Measurements from ENCODE around the gene NADK2.

Gene NADK2

GRCh38 chr5:36281626-36282025 lies 39.9 kb upstream of the NADK2 start:
- no peak overlapping the region for H3K27ac ChIP-seq (ENCODE audit: extremely low read depth, low read depth, low read length)
- H3K36me3 ChIP-seq (ENCODE audit: control insufficient read depth in 2 of 2, insufficient read depth in 1 of 2, low read length in 2 of 2), result no peaks in the 10 kb centered on the region
- ChIA-PET CTCF (interaction anchor here (1.2 to 2.7 kb wide), 6 partner anchors 8 to 40 kb away, joined by 3 to 11 read pairs (median 5); partner anchors contain the start of gene NADK2), POLR2A (no interaction called here)
- H3K4me3 ChIP-seq (ENCODE audit: low read depth, low read length), result no peak overlapping the region
- TF ChIP-seq ZBTB6 (tag by site-specific recombination; IDR thresholded peaks at IDR 0.05), result no peak
- TF ChIP-seq CTCF (tag by site-specific recombination; IDR thresholded peaks at IDR 0.05), result no peak
- no peak for TF ChIP-seq MEIS1 (CRISPR knock-in tag; IDR thresholded peaks at IDR 0.05; ENCODE audit: borderline replicate concordance)
- no peak for TF ChIP-seq ZNF677 (tag by site-specific recombination; IDR thresholded peaks at IDR 0.05)
- TF ChIP-seq ZNF433 (tag by site-specific recombination; IDR thresholded peaks at IDR 0.05; ENCODE audit: low read depth), result no peak
- no peak for TF ChIP-seq ZNF311 (tag by site-specific recombination; IDR thresholded peaks at IDR 0.05; ENCODE audit: borderline replicate concordance)
- TF ChIP-seq ZBTB48 (tag by site-specific recombination; IDR thresholded peaks at IDR 0.05), result no peak
- no peak for TF ChIP-seq ZBTB26 (tag by site-specific recombination; optimal IDR thresholded peaks at IDR 0.05)
- TF ChIP-seq ZNF148 (tag by site-specific recombination; IDR thresholded peaks at IDR 0.05; ENCODE audit: borderline replicate concordance), result no peak
- TF ChIP-seq ZNF16 (tag by site-specific recombination; IDR thresholded peaks at IDR 0.05; ENCODE audit: low read depth), result no peak
- TF ChIP-seq GLI4 (tag by site-specific recombination; IDR thresholded peaks at IDR 0.05), result no peak
- TF ChIP-seq ZNF2 (tag by site-specific recombination; IDR thresholded peaks at IDR 0.05), result no peak
- no peak for TF ChIP-seq ZNF274 (IDR thresholded peaks at IDR 0.05; ENCODE audit: low read length)
- no peak for TF ChIP-seq ZNF274 (tag by site-specific recombination; IDR thresholded peaks at IDR 0.05; ENCODE audit: borderline replicate concordance)
- no peak for TF ChIP-seq ZNF354C (tag by site-specific recombination; IDR thresholded peaks at IDR 0.05; ENCODE audit: borderline replicate concordance, low read depth)
- TF ChIP-seq YY1 (tag by site-specific recombination; IDR thresholded peaks at IDR 0.05), result no peak
- H3K9me3 ChIP-seq (ENCODE audit: control insufficient read depth, insufficient read depth, low read depth, low read length), result no peaks in the 10 kb centered on the region
- peaks cover 8% of the 10 kb centered on the region for H3K4me1 ChIP-seq (ENCODE audit: control insufficient read depth, insufficient read depth, low read length)

GRCh38 chr5:36279054-36279698 lies 37.5 kb upstream of the NADK2 start:
- Histone ChIP-seq H3K36me3 (ENCODE audit: control insufficient read depth in 2 of 2, insufficient read depth in 1 of 2, low read length in 2 of 2) (no peaks in the 10 kb centered on the region), H3K9me3 (ENCODE audit: control insufficient read depth, insufficient read depth, low read depth, low read length) (no peaks in the 10 kb centered on the region), H3K27ac (ENCODE audit: extremely low read depth, low read depth, low read length) (no peak overlapping the region), H3K4me1 (ENCODE audit: control insufficient read depth, insufficient read depth, low read length) (peaks cover 8% of the 10 kb centered on the region), H3K4me3 (ENCODE audit: low read depth, low read length) (no peak overlapping the region)
- CTCF ChIA-PET, result interaction anchor here (0.7 to 3.1 kb wide), 8 partner anchors 14 to 417 kb away, joined by 3 to 13 read pairs (median 3); partner anchors contain the start of gene RANBP3L
- POLR2A ChIA-PET, result no interaction called here
- TF ChIP-seq ZBTB17 (tag by site-specific recombination; IDR thresholded peaks at IDR 0.05) (peak; percentile 60; the same call in 1 of the 2 replicates), ZNF664 (tag by site-specific recombination; IDR thresholded peaks at IDR 0.05) (peak; percentile 98), ZNF629 (tag by site-specific recombination; IDR thresholded peaks at IDR 0.05) (0 out of 2 replicates have a peak, but pooled peaks have one; percentile 13), PRDM10 (tag by site-specific recombination; IDR thresholded peaks at IDR 0.05) (peak; percentile 39), ZNF10 (tag by site-specific recombination; IDR thresholded peaks at IDR 0.05) (0 out of 2 replicates have a peak, but pooled peaks have one; percentile 12), PRDM1 (tag by site-specific recombination; IDR thresholded peaks at IDR 0.05) (no peak), ZNF549 (tag by site-specific recombination; IDR thresholded peaks at IDR 0.05) (0 out of 2 replicates have a peak, but pooled peaks have one; percentile 11), ZNF146 (tag by site-specific recombination; IDR thresholded peaks at IDR 0.05) (no peak)
